Measurements from ENCODE around the gene ANKRD49. TPM values are rescaled to one million over a fixed set of nuclear protein-coding genes. Genes with fewer than 3 reads are reported as not detected.

Gene ANKRD49
- 14.4 and 18.9 TPM in 2 replicates for total RNA-seq (ENCODE audit: low replicate concordance)

GRCh38 chr11:94493281-94494125 is at the start of gene ANKRD49, which contains the start of gene MRE11:
ANKRD49 (plus strand) TSS chr11:94493984; CDS start chr11:94496694, 2,710 bp downstream.
MRE11 (minus strand) TSS chr11:94493844; CDS start chr11:94492801, 1,043 bp downstream.
- TF ChIP-seq EZH2 (IDR thresholded peaks at IDR 0.05) (no peak), CTCF (IDR thresholded peaks at IDR 0.05) (no peak), EZH2phosphoT487 (IDR thresholded peaks at IDR 0.05) (no peak)
- DNase-seq (ENCODE audit: low spot score): peak; percentile 98
- H3K27ac Mint-ChIP-seq: peak within 1 kb of the TSS; percentile 97
- H3K27ac ChIP-seq: peak within 1 kb of the TSS; percentile 92
- H3K4me2 ChIP-seq: peak within 1 kb of the TSS; percentile 96
- peaks cover 18% of the 10 kb centered on the region for H3F3A ChIP-seq (ENCODE audit: low read depth)
- H3K4me3 Mint-ChIP-seq: peak within 1 kb of the TSS; percentile 98
- no peaks in the 10 kb centered on the region for H3K9me3 Mint-ChIP-seq
- peak within 1 kb of the TSS; percentile 85 for H3K4me3 ChIP-seq
- no peaks in the 10 kb centered on the region for H3K27me3 Mint-ChIP-seq (ENCODE audit: insufficient read depth, low read depth)
- H3K27me3 ChIP-seq: no peaks in the 10 kb centered on the region
- peaks cover 11% of the 10 kb centered on the region for H3K36me3 Mint-ChIP-seq
- no peaks in the 10 kb centered on the region for H4K20me1 ChIP-seq (ENCODE audit: low read depth)
- H3K36me3 ChIP-seq: peaks cover 7% of the 10 kb centered on the region
- peak within 1 kb of the TSS; percentile 76 for H3K9ac ChIP-seq
- peaks cover 12% of the 10 kb centered on the region for H3K4me1 ChIP-seq
- H3K79me2 ChIP-seq (ENCODE audit: low read depth): peaks cover 43% of the 10 kb centered on the region
- H2AFZ ChIP-seq (replicated peaks): peak within 1 kb of the TSS; percentile 94
- no peaks in the 10 kb centered on the region for H3K9me3 ChIP-seq (ENCODE audit: low read depth)
- peaks cover 16% of the 10 kb centered on the region for H3K4me1 Mint-ChIP-seq

- Histone ChIP-seq H3K36me3 (peaks cover 5% of the 10 kb centered on the region), H3K27me3 (no peaks in the 10 kb centered on the region), H3K79me2 (ENCODE audit: low read depth) (no peaks in the 10 kb centered on the region), H2AFZ (replicated peaks) (no peak overlapping the region), H3K9ac (no peak overlapping the region), H3K4me2 (no peak overlapping the region), H3F3A (ENCODE audit: low read depth) (no peaks in the 10 kb centered on the region), H3K27ac (no peak overlapping the region), H3K4me1 (peaks cover 6% of the 10 kb centered on the region), H4K20me1 (ENCODE audit: low read depth) (no peaks in the 10 kb centered on the region), H3K9me3 (ENCODE audit: low read depth) (no peaks in the 10 kb centered on the region), H3K4me3 (no peak overlapping the region)
- Mint-ChIP-seq H3K36me3 (peaks cover 5% of the 10 kb centered on the region), H3K27me3 (ENCODE audit: insufficient read depth, low read depth) (no peaks in the 10 kb centered on the region), H3K4me3 (no peak overlapping the region), H3K27ac (no peak overlapping the region), H3K9me3 (no peaks in the 10 kb centered on the region), H3K4me1 (peaks cover 7% of the 10 kb centered on the region)
- no peak for DNase-seq (ENCODE audit: low spot score)
- no peak for TF ChIP-seq CTCF (IDR thresholded peaks at IDR 0.05)
- no peak for TF ChIP-seq EZH2phosphoT487 (IDR thresholded peaks at IDR 0.05)
- TF ChIP-seq EZH2 (IDR thresholded peaks at IDR 0.05): no peak
These were observed 48.1 kb upstream of the ANKRD49 start for GRCh38 chr11:94445641-94446040.

- TF ChIP-seq EZH2phosphoT487 (IDR thresholded peaks at IDR 0.05) (no peak), EZH2 (IDR thresholded peaks at IDR 0.05) (no peak), CTCF (IDR thresholded peaks at IDR 0.05) (no peak)
- Histone ChIP-seq H3K4me2 (no peak overlapping the region), H3K4me3 (no peak overlapping the region), H2AFZ (replicated peaks) (no peak overlapping the region), H3K9ac (no peak overlapping the region), H3K27me3 (no peaks in the 10 kb centered on the region), H4K20me1 (ENCODE audit: low read depth) (no peaks in the 10 kb centered on the region), H3K27ac (no peak overlapping the region), H3F3A (ENCODE audit: low read depth) (no peaks in the 10 kb centered on the region), H3K36me3 (peaks cover 5% of the 10 kb centered on the region), H3K79me2 (ENCODE audit: low read depth) (no peaks in the 10 kb centered on the region), H3K9me3 (ENCODE audit: low read depth) (no peaks in the 10 kb centered on the region), H3K4me1 (peaks cover 6% of the 10 kb centered on the region)
- Mint-ChIP-seq H3K27me3 (ENCODE audit: insufficient read depth, low read depth) (no peaks in the 10 kb centered on the region), H3K4me1 (peaks cover 7% of the 10 kb centered on the region), H3K4me3 (no peak overlapping the region), H3K36me3 (peaks cover 5% of the 10 kb centered on the region), H3K9me3 (no peaks in the 10 kb centered on the region), H3K27ac (no peak overlapping the region)
- no peak for DNase-seq (ENCODE audit: low spot score)
These were observed 46.6 kb upstream of the ANKRD49 start for GRCh38 chr11:94447149-94447548.
